Stimulated activated CD8-positive, alpha-beta memory T cell treated with anti-CD3 and anti-CD28 coated beads, Interleukin-15, amount 100 ng/mL, for 1 hour (primary cell): ENCODE measurements around the gene SCIN.

ENCODE experiments used
- DNase-seq: peaks from one replicate; pipeline ENCODE4 v3.0.0-alpha.2; 2020; ENCODE audit warnings: low read depth

The SCIN gene

DNA sequence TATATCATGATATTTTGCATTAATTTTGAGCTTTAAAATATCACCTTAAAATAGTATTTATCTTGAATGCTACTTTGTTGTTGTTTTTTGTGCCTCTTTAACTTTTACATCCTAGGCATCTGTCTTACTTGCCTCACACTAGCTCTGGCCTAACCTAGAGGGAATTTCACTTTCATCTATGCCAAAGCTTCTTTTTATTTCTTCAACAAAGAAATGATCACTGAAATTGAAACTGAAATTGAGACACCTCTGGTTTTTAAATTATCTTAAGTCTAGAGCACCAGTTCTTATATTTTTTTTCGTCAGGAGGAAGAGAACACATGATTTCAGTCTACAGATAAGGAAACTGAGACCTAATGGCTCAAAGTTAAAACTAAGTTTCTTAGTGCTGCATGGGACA lies 3.5 kb upstream of the SCIN start:
- DNase-seq: no peak

DNA sequence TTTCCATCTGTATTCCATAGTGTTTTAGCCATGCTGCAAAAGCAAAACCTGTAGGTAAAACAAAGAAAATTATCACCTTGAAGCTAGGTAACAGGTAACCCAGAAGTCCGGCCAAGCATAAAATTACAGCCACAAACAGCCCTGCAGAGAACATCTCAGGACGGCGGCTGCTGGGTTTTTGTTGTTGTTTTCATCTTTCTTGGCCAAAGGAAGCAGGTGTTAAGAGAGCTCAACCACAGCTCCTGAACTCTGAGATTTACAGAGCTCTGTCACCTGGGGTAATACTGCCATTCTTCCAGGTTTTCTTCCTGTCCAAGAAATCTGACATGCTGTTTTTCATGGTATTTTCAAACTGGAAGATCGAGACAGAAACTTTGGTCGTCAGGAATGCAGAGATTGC lies 847 bp upstream of the SCIN start:
- no peak for DNase-seq

DNA sequence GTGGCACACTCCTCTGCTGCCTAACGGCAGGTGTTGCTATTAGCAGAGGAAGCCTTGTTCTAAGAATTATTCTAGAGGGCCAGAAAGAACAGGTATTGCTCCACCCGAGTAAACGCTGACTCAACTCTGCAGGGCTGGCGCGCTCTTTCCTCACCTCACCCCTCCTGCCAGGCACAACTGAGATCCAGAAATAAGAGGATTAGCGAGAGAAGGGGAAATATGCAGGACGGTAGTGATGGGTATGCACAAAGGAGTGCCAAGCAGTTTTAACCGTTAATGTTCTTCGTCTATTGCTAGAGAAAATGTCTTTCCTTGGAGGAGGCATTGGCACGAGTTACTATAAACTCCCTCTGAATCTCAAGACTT lies 369 bp upstream of the SCIN start:
- DNase-seq: no peak

DNA sequence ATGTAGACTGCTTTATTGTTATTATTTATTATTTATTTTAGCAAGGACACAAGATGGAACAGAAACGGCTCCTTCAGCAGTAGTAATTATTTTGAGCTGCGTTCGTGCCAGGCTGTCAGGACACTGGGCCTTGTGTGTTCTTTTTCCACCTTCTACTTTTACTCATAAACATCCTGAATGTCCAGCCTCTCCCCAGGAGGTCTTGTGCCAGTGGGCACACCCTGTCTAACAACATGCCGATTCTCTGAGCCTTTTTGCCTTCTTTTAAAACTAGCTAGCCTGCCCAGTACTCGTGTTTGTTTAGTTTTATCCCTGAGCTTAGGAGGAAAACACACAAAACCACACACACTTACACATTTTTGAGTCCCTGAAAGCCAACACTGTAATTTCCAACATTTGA lies 1.2 kb downstream of the SCIN start:
- no peak for DNase-seq

DNA sequence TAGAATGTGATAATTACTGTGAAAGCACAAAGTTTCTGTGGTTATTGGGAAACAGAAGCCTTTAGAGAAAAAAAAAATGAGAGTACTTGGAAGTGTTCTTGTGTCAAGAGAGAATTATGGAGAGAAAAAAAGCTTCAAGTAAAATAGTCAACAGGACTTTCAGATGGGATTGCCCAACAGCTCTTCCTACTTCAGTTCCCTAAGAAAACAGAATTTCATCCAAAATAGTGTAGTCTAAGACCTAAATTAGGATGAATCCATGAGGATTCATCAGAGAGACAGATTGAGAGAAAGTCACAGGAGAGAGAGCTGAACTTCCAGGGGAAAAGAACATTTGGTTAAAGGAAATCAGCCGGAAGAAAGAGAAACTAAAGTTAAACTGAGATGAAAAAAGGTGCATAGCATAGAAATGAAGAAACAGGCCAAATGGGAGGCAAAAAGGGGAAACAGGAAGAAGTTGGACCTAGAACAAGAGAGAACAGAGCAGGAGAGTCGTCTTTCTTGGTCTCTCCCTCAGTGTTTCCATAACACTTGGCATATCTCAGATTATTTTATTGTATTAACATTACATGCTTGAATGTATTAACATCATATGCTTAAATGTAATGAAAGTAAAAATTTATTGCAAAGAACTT lies 2.5 kb downstream of the SCIN start:
- DNase-seq: no peak

DNA sequence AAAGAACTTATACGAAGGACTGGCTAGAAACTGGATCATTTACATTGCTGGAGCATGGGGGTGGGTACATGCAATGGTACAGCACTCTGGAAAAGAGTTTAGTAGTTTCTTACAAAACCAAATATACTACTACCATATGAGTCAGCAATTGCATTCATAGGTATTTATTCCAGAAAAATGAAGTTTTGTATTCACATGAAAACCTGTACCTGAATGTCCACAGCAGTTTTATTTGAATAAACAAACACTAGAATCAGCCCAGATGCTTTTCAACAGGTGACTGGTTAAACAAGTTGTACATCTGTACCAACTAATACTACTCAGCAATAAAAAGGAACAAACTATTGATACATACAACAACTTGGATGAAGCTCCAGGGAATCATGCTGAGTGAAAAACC lies 3.4 kb downstream of the SCIN start:
- no peak for DNase-seq

DNA sequence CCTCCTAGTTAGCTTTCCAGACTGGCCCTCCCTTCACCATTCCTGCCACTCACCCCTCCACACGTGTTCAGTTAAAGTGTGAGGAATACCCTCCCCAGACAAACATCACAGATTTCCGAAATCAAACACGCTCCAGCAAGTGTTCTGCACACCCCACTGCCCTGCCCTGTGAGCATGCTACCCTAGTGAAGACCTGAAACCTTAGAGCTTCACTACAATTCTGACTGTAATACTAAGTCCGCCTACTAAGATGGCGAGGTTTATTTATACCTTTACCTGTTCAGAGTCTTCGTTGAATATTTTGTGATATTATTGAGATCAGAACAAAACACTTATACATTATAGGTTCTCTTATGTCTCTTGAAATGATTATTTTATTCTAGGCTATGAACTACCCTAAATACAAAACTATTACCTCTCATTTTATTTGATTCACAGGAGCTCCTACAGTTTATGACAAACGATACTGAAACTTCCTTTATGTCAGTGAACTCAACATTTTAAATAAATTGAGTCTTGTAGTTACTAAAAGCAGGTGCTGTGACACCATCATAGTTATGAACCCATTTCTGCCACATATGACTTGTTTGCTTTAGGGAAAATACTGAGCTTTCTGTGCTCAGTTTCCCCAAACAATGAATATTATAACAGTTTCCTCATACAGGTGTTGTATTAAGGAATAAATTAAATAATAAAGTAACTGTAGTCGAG lies 8.6 kb downstream of the SCIN start:
- no peak for DNase-seq

DNA sequence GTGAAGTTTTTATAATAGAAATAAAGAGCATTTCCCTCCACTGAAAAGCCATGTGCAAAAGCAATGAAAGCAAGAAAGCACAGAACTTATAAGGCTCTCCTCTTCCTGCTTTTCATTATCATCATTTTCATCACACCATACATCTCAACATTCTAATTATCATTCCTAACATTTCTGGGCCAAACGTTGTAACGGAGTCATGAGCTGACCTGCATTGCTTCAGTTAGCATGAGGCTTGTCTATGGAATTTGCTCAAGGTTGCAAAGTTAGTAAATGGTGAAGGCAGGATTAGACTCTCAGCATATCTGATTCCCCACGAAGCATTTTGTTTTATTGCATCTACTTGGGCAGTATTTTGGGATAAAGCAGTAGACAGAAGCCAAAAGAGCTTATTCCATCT lies 11.4 kb downstream of the SCIN start:
- DNase-seq: no peak

DNA sequence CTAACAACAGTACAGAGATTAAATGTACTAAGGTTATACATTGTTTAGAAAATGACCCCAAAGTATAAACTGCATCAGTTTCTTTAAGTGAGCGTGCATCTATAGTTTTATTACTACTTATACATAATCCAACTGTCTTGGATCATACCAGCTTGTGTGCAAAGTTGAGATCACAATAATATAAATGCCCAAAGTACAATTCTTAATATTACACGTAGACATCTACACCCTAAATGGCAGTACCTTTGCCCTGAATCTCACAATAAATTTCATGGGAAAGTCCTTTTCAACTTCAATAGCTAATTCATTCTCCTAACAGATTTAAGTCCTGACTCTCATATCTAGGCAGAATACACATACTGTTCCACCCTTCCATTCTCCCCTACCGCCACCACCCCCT lies 11.8 kb downstream of the SCIN start:
- DNase-seq: no peak

DNA sequence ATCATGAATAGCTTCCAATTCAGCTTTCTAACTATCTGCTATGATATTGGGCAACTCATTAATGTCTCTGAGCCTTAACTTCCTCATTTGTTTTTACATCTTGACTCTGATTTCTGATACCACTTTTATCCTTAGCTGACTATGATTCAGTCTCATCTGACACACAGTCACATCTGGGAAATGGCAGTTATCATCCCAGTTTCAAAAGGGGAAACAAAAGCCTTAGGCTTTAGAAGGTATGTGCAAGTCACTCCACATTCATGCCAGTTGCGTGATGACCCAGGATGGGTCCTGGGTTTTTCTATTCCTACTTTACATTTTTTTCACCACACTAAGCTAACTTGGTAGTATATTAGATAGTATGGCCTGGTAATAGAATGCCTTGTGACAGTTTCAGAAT lies 12.7 kb downstream of the SCIN start:
- no peak for DNase-seq

DNA sequence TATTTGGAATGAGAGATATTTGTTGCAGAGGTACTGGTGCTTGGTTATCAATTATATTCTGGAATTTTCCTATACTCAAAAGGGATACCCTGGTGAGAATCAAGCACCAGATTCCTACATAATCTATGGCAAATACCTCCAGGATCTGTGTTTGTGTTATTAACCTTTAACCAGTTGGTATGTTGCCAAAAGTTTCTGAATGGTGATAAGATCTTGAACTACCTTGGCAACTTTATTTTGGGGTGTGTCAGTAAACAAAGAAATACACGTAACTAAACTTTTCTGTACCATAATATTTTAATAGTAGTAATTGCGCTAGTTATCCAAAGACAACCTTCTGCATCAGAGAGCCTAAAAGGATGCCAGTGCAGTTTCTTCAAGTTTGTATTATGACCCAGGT lies 13.4 kb downstream of the SCIN start:
- DNase-seq: no peak

DNA sequence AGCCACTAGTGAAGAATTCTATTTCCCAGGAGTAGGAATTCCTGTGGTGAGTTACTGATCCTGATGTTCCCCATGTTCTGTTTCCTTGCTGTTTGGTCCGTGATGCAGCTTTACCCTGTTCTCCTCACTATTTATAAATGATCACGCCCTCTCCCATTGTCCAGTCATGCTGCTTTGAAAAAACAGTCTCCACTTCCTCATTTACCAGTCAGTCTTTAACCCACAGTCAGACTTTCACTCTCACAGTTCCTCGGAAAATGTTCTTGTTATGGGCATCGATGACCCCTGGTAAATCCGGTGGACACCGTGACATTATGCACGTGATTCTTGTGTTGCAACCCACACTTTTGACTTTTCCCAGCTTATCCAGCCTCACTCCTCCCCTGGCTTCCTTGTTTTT lies 14.4 kb downstream of the SCIN start:
- DNase-seq: no peak

DNA sequence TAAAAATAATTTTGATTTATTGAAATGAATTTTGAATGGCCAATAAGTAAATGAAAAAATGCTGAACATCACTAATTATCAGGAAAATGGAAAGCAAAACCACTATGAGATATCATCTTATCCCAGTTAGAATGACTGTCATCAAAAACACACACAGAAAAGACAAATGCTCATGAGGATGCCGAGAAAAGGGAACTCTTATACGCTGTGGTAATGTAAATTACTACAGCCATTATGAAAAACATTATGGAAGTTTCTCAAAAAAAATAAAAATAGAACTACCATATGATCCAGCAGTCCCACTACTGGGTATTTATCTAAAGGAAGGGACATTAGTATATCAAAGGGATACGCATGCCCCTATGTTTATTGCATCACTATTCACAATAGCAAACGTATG lies 15.8 kb downstream of the SCIN start:
- DNase-seq: no peak

DNA sequence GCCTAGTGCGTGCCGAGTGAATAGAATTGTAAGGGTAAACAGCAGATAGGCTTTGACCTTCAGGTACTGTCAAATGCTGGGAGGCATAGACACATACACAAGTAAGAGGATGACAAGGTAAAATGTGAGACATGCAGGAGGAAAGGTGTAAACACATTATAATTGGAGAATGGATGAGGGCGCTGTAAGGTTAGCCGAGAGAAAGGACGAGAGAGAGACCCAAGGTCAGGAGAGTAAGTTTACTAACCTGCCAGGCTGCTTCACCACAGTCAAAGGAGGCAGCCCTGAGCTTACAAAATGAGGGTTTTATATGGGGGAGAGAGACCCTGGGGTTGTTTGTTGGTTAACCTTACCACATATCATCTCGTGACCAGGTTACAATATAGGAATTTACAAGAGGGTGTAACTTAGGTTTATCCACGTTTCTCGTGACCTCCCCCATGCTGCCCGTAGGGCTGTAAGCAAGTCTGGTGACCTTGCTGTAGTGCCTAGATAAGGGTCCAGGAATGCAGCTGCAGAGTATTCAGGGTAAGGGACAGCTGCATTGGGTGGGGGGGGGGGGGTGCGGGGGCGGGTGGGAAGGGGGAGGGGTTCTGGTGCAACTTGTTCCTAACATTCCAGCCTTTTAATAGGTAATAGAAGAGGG lies 17.9 kb downstream of the SCIN start:
- no peak for DNase-seq

DNA sequence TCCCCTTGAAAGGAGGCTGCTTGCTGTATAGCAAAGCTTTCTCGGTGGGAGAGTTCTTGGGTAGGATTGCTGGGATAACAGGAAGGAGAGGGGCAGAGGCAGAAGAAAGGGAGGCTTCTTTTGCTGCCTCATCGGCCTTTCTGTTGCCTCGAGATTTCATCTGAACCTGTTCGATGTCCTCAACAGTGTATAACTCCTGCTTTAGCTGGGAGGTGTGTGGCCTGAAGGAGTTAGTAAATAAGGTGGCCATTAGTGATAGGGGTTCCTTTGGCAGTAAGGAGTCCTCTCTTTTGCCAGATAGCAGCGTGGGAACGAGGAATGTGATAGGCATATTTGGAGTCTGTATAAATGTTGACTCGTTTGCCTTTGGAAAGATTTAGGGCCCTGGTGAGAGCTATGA lies 20.0 kb downstream of the SCIN start:
- DNase-seq: no peak

DNA sequence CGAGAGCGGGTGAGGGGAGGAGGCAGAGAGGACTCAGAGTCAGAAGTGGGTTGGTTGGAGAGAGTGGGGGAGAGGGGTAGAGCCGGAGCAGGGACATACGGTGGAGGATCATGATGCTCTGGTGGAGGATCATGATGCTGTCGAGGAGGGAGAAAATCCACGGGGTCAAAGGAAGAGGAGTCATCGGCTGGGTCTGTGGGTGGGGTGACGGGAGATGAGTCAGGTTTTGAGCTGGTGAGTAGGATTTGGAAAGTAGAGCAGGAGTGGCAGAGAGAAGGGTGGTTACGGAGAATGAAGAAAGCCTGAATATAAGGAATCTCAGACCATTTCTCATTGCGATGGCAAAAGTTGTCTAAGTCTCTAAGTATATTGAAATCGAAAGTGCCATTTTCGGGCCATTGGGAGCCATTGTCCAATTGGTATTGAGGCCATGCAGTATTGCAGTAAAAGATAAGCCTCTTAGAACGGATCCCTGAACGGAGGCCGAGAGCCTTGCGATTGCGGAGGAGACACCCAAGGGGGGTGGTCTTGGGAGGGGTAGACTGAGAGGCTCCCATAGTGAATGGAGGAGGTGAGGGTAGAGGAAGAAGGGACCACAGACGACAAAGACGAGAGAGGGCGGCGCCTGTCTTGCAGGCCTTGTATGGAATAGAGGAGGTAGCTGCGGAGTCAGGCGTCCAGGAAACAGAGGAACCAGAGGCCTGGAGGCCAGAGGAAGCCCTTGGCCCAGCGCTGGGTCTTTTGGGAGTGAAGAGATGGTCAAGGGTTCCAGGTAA lies 23.8 kb downstream of the SCIN start:
- DNase-seq: no peak

DNA sequence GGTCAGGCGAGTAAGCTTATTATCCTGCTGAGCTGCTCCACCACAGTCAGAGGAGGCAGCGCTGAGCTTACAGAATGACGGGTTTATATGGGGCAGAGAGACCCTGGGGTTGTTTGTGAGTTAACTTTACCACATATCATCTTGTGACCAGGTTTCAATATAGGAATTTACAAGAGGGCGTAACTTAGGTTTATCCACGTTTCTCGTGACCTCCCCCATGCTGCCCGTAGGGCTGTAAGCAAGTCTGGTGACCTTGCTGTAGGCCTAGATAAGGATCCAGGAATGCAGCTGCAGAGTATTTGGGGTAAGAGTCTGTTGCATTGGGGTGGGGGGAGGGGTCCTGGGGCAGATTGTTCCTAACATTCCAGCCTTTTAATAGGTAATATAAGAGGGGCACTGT lies 24.6 kb downstream of the SCIN start:
- no peak for DNase-seq

DNA sequence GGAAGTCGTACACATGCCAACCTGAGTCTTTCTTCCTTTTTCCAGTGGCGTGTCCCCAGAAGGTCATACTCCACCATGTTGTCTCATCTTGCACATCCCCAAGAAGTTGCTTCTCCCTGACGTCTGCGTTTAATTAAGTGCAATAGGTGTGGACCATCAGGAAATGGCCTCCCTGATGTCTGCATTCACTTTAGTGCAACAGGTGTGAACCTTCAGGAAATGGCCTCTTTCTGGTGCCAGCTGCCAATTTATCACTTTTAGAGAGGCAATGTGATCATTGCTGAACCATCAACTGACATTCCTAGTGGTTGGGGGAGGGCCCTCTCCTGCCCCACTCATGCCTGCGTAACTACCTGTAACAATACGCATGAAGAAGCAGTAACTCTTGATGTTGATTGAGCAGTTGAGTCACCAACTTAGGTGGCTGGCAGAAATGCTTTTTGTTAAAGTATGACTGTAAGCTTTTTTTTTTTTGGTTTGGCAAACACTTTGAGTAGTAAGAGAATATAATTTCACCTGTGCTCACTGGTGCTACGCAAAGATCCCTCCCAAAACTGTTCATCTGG lies 25.8 kb downstream of the SCIN start:
- no peak for DNase-seq

DNA sequence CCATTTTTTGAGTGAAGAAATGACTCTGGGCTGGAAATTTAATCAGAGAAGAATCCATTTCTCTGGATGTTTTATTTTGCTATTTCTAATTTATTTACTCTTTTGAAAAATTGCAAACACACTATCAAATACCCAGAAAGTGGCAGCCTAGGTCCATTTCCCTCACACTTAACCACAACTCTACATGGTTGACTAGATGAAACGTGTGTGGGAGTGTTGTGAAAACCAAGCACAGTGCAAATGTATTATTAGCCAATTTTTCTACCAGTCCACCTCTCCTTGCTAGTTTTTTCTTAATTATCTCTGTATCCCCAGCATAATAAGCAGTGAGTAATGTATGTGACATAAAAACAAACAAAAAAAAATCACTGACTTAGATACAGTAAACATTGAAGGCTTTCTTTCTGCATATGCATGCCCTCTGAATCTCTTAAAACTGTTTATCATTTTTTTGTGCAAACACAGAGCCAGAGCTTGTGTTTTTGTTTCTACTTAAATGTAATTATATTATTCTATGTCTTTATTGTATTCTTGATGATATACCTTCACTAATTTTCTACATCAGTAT lies 30.9 kb downstream of the SCIN start:
- no peak for DNase-seq

DNA sequence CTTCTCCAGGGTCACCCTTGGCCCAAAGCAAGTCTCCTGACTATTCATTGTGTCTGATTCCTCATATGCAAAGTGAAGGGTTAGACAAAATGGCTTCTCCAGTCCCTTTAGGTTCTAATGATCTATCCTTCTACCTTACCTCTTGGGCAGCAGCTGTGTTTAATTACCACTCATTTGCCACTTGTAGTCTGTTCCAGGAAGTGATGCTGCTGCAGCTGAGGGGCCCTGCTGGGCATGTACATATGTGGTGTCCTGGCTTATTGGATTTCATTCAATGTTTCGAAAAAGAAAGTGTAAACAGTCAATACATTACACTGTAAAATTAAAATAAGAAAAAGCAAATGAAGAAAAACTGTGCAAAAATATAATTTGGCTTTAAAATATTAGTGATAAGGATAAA lies 36.6 kb downstream of the SCIN start:
- DNase-seq: no peak

DNA sequence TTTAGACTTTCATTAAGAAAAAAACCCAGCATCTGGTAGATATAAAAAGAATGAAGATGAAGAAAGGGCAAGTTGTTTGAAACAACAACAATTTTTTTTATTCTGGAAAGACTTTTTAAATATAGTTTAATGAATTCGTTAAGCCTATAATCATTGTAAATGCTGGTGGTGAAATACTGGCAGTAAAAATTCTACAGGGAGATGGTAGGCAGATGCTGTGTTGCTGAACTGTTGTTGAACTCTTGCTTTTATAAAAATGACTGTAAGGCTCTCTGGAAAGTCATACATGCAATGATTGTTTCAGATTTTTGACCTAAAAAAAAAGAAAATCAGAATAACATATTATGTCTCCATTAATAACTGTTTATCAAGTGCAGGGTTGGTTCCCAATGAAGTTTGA lies 39.0 kb downstream of the SCIN start:
- no peak for DNase-seq

DNA sequence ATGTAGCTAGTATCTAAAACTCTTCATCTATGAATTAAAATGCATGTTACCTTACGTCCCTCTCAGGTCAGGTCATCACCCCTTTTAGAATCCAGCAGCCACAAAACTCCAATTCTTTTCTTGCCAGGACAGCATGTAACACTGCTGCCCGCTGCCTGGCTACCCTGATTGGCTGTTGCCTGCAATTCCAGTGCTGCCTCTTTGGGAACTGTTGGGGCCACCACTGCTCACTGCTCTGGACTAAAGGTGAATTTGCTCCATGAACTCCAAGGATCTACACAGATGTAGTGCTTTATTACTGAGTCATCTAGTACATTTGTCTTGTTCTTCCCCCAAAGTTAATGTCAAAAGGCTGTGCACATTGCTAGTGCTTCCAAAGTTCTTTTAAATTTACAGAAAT lies 40.4 kb downstream of the SCIN start:
- no peak for DNase-seq
